Inflammatory macrophage (primary cell): ENCODE measurements around the gene CTSC.
"Not testable (repeated sequence)": the region's sequence is repeated elsewhere in the genome, so short reads cannot be mapped to it uniquely, and the experiment has no call there.

Source experiments
- DNase-seq, 2 donors: peaks; one replicate each; pipeline ENCODE4 v3.0.0-alpha.2; 2020 to 2022

The CTSC gene

GRCh38 chr11:88280673-88281316, 56.7 kb downstream of the CTSC start:
- no peak for DNase-seq

GRCh38 chr11:88277349-88277915, 60.1 kb downstream of the CTSC start:
- DNase-seq = no peak

GRCh38 chr11:88275636-88276035, 61.9 kb downstream of the CTSC start:
- no peak for DNase-seq

DNA sequence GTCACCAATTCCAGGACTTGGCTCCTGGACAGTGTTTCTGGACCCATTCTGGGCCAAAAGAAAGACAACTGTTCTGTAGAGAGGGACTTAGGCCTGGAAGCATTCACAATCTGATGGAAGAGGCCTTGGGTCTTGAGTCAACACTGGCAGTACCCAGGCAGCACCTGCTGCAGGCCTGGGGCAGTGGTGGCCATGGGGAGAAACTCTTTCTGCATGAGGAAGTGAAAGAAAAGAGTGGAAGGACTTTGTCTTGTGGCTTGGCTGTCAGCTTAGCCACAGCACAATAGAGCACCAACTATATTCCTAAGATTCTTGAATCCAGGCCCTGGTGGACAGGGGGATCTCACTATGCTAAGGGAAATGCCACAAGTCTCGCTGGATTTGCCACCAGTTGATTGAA, 70.6 kb downstream of the CTSC start:
- peak in 1 of 2 donors; percentile 7 for DNase-seq

DNA sequence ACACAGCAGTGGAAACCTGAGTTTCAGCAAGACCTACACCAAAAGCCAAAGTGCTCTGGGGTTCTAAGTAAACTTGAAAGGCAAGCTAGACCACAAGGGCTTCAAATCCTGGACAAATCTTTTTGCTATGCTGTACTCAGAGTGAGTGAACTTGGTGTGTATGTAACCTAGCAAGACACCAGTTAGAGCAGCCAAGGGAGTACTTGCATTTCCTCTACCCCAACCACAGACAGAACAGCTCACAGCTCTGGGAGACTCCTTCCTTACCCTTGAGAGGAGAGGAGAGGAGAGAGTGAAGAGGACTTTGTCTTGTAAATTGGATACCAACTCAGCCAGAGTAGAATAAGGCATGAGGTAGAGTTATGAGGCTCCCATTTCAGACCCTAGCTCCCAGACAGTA, 71.4 kb downstream of the CTSC start:
- DNase-seq = no peak

- DNase-seq = no peak
Measured at GRCh38 chr11:88259431-88259830, 78.1 kb downstream of the CTSC start.

DNA sequence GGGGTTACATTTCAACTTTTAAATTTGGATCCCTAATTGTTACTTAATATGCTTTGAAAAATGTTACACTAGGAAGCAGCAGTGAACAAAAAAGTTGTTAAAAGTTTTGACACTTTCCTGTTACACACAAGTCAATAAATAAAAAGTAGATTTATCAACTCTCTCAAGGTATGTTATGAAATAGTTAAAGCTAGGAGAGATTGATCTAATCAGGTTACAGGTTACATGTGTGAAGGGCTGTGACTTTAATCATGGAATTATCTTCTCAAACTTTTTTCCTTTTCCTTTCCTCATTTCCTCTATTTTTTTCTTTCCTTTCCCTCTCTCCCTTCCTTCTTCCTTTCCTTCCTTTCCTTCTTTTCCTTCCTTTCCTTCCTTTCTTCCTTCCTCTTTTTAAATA, 85.3 kb downstream of the CTSC start:
- no peak for DNase-seq

DNA sequence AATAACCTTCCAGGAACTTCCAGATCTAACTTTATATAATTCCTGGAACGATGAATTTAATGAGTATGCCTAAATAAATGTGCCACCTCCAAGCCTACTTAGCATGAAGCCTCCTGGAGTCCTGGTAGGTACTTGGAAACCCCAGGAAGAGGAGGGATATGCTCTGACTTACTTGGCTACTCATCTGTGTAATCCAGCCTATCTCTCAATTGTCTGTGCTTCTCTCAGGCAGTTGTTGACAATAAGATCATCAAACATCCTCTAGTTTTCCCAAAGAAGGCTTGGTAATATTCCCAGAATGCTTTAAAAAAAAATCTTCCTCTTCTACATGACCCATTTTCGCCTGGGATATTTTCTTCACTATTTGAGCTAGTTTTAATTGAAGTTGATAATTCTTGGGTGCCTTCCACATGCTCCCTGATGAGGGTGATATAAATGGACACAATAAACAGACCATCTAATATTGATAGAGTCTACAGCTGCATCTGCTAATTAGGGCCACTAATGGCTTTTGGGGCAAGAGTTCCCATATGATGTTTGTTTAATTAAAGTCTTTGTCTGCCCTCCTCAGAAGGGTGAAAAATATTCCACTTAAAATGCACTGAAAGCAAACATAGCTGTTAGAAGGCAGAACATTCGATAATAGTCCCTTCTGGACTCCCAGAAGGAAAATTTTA, 86.8 kb downstream of the CTSC start:
- no peak for DNase-seq

DNA sequence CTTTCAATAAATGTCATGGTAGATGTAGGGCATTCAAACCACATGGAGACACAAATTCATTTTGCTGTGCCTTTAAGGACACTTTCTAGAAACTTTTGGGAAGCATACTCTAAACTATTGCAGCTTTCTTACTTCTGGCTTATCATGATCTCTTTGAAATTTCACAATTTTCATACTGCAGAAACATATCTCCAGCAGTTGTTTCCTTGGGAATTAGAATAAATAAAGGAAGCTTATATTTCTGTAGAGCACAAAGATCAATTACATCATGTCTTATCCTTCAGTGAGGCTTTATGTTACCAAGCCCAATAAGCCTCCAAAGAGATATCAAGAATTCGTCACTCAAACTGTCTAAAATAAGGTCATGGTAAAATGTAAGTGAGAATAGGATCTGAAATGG, 87.8 kb downstream of the CTSC start:
- DNase-seq = no peak

- DNase-seq = no peak
Measured at GRCh38 chr11:88246696-88247095, 90.8 kb downstream of the CTSC start.

GRCh38 chr11:88245576-88245975, 92.0 kb downstream of the CTSC start:
- DNase-seq = not testable (repeated sequence)
